Prostate gland (tissue), 2 donors: ENCODE results near the gene PTPRM. TPM values are rescaled to one million over a fixed set of nuclear protein-coding genes. Genes with fewer than 3 reads are reported as not detected.

Experiments
- DNase-seq: peaks from one replicate; pipeline ENCODE4 v3.0.0-alpha.2; 2019; ENCODE audit warnings: low spot score
- H3K27ac ChIP-seq, 2 donors: fragments of 200-600 bp; sonication (generic); 2 replicates each; pipeline ENCODE4 v1.5.1; 2017 to 2019
- H3K27me3 ChIP-seq: fragments of 200-600 bp; sonication (generic); replicated peaks from 2 replicates; pipeline ENCODE4 v1.5.1; 2019; ENCODE audit not compliant: insufficient read depth
- H3K36me3 ChIP-seq, 2 donors: fragments of 200-600 bp; sonication (generic); 1 replicate in 1 of 2; 2 replicates in 1 of 2; pipeline versions ENCODE4 v1.5.1 to v1.8.1; 2017 to 2019
- H3K4me1 ChIP-seq: fragments of 200-600 bp; sonication (generic); replicated peaks from 2 replicates; pipeline ENCODE4 v1.5.1; 2019
- H3K4me3 ChIP-seq, 2 donors: fragments of 200-600 bp; sonication (generic); 2 replicates each; pipeline ENCODE4 v1.5.1; 2017 to 2019
- H3K9me3 ChIP-seq: fragments of 200-600 bp; sonication (generic); 2 replicates; pipeline ENCODE4 v1.5.1; 2017
- CTCF ChIP-seq, 4 experiments: fragments of 200-600 bp in 2 of 4; fragments of 450-650 bp in 2 of 4; sonication (generic) in 2 of 4; IDR thresholded peaks; 1 replicate in 3 of 4; 2 replicates in 1 of 4; pipeline ENCODE4 v1.5.1; 2016 to 2019; ENCODE audit warnings: antibody characterized with exemption in 4 of 4, mild to moderate bottlenecking in 2 of 4, moderate library complexity in 2 of 4
- POLR2A ChIP-seq: fragments of 450-650 bp; IDR thresholded peaks from one replicate; pipeline ENCODE4 v1.6.1; 2016; ENCODE audit warnings: antibody characterized with exemption, mild to moderate bottlenecking
- POLR2AphosphoS5 ChIP-seq: sonication (generic); formaldehyde crosslinking; IDR thresholded peaks from one replicate; pipeline ENCODE4 v1.6.1; 2017; ENCODE audit warnings: antibody characterized with exemption
- WGBS: methylation state at CpG from one replicate; pipeline ENCODE4 v1.1.5; 2018; 5-methylcytosine and 5-hydroxymethylcytosine counted together
- intact Hi-C: fragments of 100-400 bp; cut with DNase I; formaldehyde crosslinking; loops from one replicate; pipeline ENCODE4 v1.14.2; 2022
- total RNA-seq, 2 donors: library from RNA; depleted of rRNA; stranded (reverse); fragments of >200 nt; gene quantifications; one replicate each; pipeline ENCODE4 v1.1.0, GENCODE V29; 2016

PTPRM gene
- total RNA-seq, 2 donors from 2014 or later, result 32.9 to 92.6 TPM

GRCh38 chr18:8356001-8356400, 788.9 kb downstream of the PTPRM start:
- 67% methylated on average over 3 of the region's 3 CpGs for WGBS
- intact Hi-C loops, result no loop called here
- no peaks in the 10 kb centered on the region for H3K4me1 ChIP-seq
- TF ChIP-seq POLR2AphosphoS5, result no peak
- no peaks in the 10 kb centered on the region for H3K36me3 ChIP-seq
- no peaks in the 10 kb centered on the region for H3K9me3 ChIP-seq
- no peaks in the 10 kb centered on the region for H3K27me3 ChIP-seq
- H3K4me3 ChIP-seq, result no peak overlapping the region
- no peak for DNase-seq
- H3K27ac ChIP-seq, result no peak overlapping the region

GRCh38 chr18:8357320-8357719, 790.2 kb downstream of the PTPRM start:
- Histone ChIP-seq H3K36me3 (no peaks in the 10 kb centered on the region), H3K4me1 (no peaks in the 10 kb centered on the region), H3K9me3 (no peaks in the 10 kb centered on the region), H3K27ac (no peak overlapping the region), H3K27me3 (no peaks in the 10 kb centered on the region), H3K4me3 (no peak overlapping the region)
- WGBS, result 82% methylated on average over 10 of the region's 10 CpGs
- TF ChIP-seq CTCF (IDR thresholded peaks at IDR 0.05) (no peak), POLR2A (no peak), POLR2AphosphoS5 (no peak)
- no peak for DNase-seq
- intact Hi-C loops, result no loop called here

GRCh38 chr18:8358033-8358765, 791.1 kb downstream of the PTPRM start:
- Histone ChIP-seq H3K27ac (no peak overlapping the region), H3K4me1 (no peaks in the 10 kb centered on the region), H3K27me3 (no peaks in the 10 kb centered on the region), H3K9me3 (no peaks in the 10 kb centered on the region), H3K36me3 (no peaks in the 10 kb centered on the region), H3K4me3 (no peak overlapping the region)
- intact Hi-C loops, result no loop called here
- 80% methylated on average over 6 of the region's 6 CpGs for WGBS
- no peak for TF ChIP-seq POLR2A
- no peak for TF ChIP-seq POLR2AphosphoS5
- TF ChIP-seq CTCF (IDR thresholded peaks at IDR 0.05), result no peak
- DNase-seq, result no peak

- intact Hi-C loops, result no loop called here
- no peak for DNase-seq
Observed at GRCh38 chr18:8359076-8359475, 792.0 kb downstream of the PTPRM start.

GRCh38 chr18:8359481-8359880, 792.4 kb downstream of the PTPRM start:
- Histone ChIP-seq H3K27me3 (no peaks in the 10 kb centered on the region), H3K36me3 (no peaks in the 10 kb centered on the region), H3K4me3 (no peak overlapping the region), H3K27ac (no peak overlapping the region), H3K4me1 (no peaks in the 10 kb centered on the region), H3K9me3 (no peaks in the 10 kb centered on the region)
- intact Hi-C loops, result no loop called here
- TF ChIP-seq POLR2AphosphoS5, result no peak
- DNase-seq, result no peak
- 95% methylated on average over 8 of the region's 8 CpGs for WGBS

More at GRCh38 chr18:8359076-8359475, 792.0 kb downstream of the PTPRM start:
- no peak for TF ChIP-seq CTCF (IDR thresholded peaks at IDR 0.05)
- no peak for TF ChIP-seq POLR2AphosphoS5
- TF ChIP-seq POLR2A, result no peak
- no peaks in the 10 kb centered on the region for H3K9me3 ChIP-seq
- no peak overlapping the region for H3K27ac ChIP-seq
- H3K4me3 ChIP-seq, result no peak overlapping the region
- H3K36me3 ChIP-seq, result no peaks in the 10 kb centered on the region
- no peaks in the 10 kb centered on the region for H3K4me1 ChIP-seq
- no peaks in the 10 kb centered on the region for H3K27me3 ChIP-seq
- WGBS, result 86% methylated on average over 6 of the region's 6 CpGs

GRCh38 chr18:8361941-8362471, 794.9 kb downstream of the PTPRM start:
- no peak for DNase-seq
- Histone ChIP-seq H3K27me3 (no peaks in the 10 kb centered on the region), H3K27ac (no peak overlapping the region), H3K9me3 (no peaks in the 10 kb centered on the region), H3K36me3 (no peaks in the 10 kb centered on the region), H3K4me3 (no peak overlapping the region), H3K4me1 (no peaks in the 10 kb centered on the region)
- 97% methylated on average over 5 of the region's 5 CpGs for WGBS
- TF ChIP-seq CTCF (IDR thresholded peaks at IDR 0.05) (no peak), POLR2AphosphoS5 (no peak), POLR2A (no peak)
- intact Hi-C loops, result no loop called here
